NOMO-1 treated with DMSO at 0.1 percent for 48 hours (cell line): ENCODE data around the gene GNAT2.

ENCODE experiments used
- DNase-seq: peaks from one replicate; lab custom pipeline; 2025; ENCODE audit not compliant: unreplicated experiment; lab: John Stamatoyannopoulos, UW

GNAT2 gene

GRCh38 chr1:109613361-109614147 is 5.9 kb downstream of the GNAT2 start:
- DNase-seq = no peak

- DNase-seq = no peak
These were observed 8.0 kb downstream of the GNAT2 start for GRCh38 chr1:109611308-109611990.

GRCh38 chr1:109610609-109611307 is 8.7 kb downstream of the GNAT2 start:
- no peak for DNase-seq

- DNase-seq = no peak
These were observed 9.5 kb downstream of the GNAT2 start for GRCh38 chr1:109609881-109610280.

GRCh38 chr1:109605381-109605780 is 14.0 kb downstream of the GNAT2 start:
- no peak for DNase-seq

GRCh38 chr1:109603229-109603628 is 16.2 kb downstream of the GNAT2 start:
- DNase-seq = no peak

GRCh38 chr1:109598655-109599054 is 20.8 kb downstream of the GNAT2 start:
- DNase-seq = no peak

GRCh38 chr1:109598156-109598555 is 21.3 kb downstream of the GNAT2 start:
- DNase-seq = no peak

- DNase-seq = no peak
These were observed 23.9 kb downstream of the GNAT2 start for GRCh38 chr1:109595531-109595930.

GRCh38 chr1:109592916-109593315 is 26.5 kb downstream of the GNAT2 start:
- DNase-seq = no peak

GRCh38 chr1:109589679-109590078 is 29.7 kb downstream of the GNAT2 start:
- DNase-seq = no peak

- no peak for DNase-seq
These were observed 30.2 kb downstream of the GNAT2 start for GRCh38 chr1:109589177-109589576.

GRCh38 chr1:109586055-109586454 is 33.4 kb downstream of the GNAT2 start:
- DNase-seq = no peak

- DNase-seq = no peak
These were observed 34.6 kb downstream of the GNAT2 start for GRCh38 chr1:109584766-109585165.

GRCh38 chr1:109582021-109582420 is 37.4 kb downstream of the GNAT2 start:
- DNase-seq = no peak

GRCh38 chr1:109579491-109579890 is 39.9 kb downstream of the GNAT2 start:
- no peak for DNase-seq

GRCh38 chr1:109578947-109579443 is 40.4 kb downstream of the GNAT2 start:
- DNase-seq = no peak

- DNase-seq = peak; percentile 88
These were observed 45.6 kb downstream of the GNAT2 start for GRCh38 chr1:109573785-109574184.

- no peak for DNase-seq
These were observed 49.0 kb downstream of the GNAT2 start for GRCh38 chr1:109570414-109570813.

GRCh38 chr1:109569323-109569722 is 50.1 kb downstream of the GNAT2 start:
- DNase-seq = no peak

GRCh38 chr1:109567877-109568672 is 51.3 kb downstream of the GNAT2 start:
- DNase-seq = no peak
